ENCODE results near the gene CCDC9B.

DNA sequence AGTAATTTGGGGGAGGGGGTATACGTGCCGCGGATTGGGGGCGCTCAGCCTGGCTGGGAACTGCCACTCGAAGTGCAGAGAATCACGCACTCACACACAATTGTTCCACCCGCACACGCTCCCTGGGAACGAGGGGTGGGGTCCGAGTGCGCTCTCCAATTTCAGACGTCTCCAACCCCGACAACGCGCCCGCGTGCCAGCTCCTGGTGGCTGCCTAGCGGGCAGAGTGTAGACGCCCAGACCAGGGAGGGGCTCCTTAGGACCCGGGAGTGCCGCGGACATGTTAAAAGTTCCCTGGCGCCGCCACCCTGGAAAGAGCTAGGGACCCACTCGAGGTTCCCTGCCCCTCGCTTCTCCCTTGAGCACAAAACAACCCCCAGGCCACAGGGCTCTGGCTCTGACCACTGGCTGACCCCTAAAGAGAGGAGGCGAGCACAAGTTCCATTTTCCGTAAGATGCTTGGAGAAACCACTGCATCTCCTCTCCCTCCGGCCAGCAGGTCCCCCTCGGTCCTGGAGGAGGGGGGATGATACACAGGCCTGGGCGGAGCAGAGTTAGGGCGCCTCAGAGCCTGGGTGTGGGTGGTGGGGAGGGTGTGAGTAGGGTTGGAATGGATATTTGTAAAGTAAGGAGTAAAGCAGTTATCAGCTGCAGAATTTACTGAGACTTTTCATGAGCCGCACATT is 57.0 kb downstream of the CCDC9B start:
- TF ChIP-seq CTCF (IDR thresholded peaks at IDR 0.05) = no peak
- no peak for TF ChIP-seq POLR2A (IDR thresholded peaks at IDR 0.05)
